HG02763 (cell line): ENCODE measurements around the gene MARCHF3.
A peak's percentile ranks its signal among the peaks of the same experiment; 100 is the strongest.
"Not testable (repeated sequence)": the region's sequence is repeated elsewhere in the genome, so short reads cannot be mapped to it uniquely, and the experiment has no call there.

Source experiments
- ATAC-seq: cut with Tn5 transposase; IDR thresholded peaks from one replicate; pipeline ENCODE4 v1.9.1; 2021; ENCODE audit warnings: mild to moderate bottlenecking, moderate library complexity; ENCODE audit not compliant: unreplicated experiment

MARCHF3 gene

GRCh38 chr5:126961702-126962101, 68.7 kb downstream of the MARCHF3 start:
- peak; percentile 42 for ATAC-seq

GRCh38 chr5:126961128-126961527, 69.2 kb downstream of the MARCHF3 start:
- ATAC-seq = no peak

- ATAC-seq = no peak
Observed at GRCh38 chr5:126959188-126959587, 71.2 kb downstream of the MARCHF3 start.

DNA sequence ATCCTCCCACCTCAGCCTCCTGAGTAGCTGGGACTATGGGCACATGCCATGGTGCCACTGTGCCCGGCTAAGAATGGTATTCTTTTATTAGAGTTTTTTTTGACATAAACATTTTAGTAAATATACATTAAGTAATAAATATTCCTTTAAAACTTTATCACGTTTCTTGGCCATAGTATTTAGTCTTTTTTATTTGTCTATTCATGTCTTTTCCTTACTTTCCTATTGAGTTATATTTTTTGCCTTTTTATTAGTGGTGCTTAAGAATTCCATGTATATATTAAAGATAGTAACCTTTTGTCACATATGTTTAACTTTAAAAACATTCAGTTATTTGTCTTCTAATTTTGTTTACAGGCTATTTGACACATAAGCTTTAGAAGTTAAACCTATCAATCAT, 73.4 kb downstream of the MARCHF3 start:
- ATAC-seq = no peak

DNA sequence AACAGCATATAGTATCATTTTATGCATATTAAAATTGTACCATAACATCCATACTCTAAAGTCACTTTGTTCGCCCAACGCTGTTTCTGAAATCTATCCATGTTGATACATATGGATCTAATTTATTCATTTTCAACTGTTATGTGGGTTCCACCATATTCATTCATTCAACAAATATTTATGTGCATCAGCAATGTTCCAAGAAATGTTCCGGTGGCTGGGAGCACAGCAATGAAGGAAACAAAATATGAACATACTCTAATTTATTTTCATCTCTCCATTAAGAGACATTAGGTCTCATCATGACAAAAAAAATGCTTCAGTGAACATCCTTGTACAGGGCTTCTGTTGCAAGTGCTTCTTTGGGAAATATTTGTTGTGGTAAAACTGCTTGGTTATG, 75.4 kb downstream of the MARCHF3 start:
- no peak for ATAC-seq

DNA sequence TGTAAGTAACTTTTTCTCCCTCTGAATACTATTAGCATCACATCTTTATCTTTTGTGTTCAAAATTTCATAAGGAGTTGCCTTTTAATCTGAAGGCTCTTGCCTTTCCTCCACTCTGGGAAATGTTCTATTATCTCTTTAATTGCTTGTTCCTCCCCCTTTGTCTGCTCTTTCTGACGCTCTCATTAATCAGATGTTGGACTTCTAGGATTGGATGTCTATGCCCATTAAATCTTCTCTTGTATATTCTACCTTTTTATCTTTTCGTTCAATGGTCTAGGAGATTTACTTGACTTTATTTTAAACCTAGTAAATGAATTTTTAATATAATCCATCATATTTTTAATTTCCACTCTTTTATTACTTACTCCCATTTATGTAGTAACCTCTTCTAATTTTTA, 76.7 kb downstream of the MARCHF3 start:
- no peak for ATAC-seq

- ATAC-seq = no peak
Observed at GRCh38 chr5:126949475-126949874, 80.9 kb downstream of the MARCHF3 start.

GRCh38 chr5:126948453-126948852, 81.9 kb downstream of the MARCHF3 start:
- ATAC-seq = no peak

GRCh38 chr5:126948011-126948355, 82.4 kb downstream of the MARCHF3 start:
- no peak for ATAC-seq

GRCh38 chr5:126947146-126948010, 83.0 kb downstream of the MARCHF3 start:
- ATAC-seq = peak; percentile 89

DNA sequence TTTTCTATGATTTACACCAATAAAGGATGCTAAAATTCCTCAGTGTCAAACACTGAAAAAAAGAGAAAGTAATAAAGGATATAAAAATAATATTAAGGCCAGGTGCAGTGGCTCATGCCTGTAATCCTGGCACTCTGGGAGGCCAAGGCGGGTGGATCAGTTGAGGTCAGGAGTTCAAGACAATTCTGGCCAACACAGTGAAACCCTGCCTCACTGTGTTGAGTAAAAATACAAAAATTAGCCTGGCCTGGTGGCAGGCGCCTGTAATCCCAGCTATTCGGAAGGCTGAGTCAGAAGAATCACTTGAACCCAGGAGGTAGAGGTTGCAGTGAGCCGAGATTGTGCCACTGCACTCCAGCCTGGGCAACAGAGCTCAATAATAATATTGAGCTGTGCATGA, 87.5 kb downstream of the MARCHF3 start:
- not testable (repeated sequence) for ATAC-seq

- no peak for ATAC-seq
Observed at GRCh38 chr5:126941403-126941802, 89.0 kb downstream of the MARCHF3 start.

DNA sequence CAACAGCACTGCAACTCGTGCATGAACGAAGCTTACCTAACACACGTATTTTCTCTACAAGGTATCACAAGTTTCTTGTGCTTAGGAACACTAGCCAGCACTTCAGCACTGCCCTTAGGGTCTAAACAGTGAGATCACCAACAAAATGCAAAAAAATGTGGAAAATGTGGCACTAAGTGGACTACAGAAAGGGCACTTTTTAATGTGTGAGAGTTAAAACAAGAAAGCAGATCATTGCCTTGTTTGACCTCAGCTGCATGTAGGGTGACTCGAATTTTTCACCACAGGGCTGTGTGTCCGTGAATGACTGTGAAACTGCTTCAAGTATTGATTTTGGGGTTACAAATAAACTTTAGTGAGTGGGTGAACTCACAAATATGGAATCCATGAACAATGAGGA, 90.5 kb downstream of the MARCHF3 start:
- no peak for ATAC-seq

DNA sequence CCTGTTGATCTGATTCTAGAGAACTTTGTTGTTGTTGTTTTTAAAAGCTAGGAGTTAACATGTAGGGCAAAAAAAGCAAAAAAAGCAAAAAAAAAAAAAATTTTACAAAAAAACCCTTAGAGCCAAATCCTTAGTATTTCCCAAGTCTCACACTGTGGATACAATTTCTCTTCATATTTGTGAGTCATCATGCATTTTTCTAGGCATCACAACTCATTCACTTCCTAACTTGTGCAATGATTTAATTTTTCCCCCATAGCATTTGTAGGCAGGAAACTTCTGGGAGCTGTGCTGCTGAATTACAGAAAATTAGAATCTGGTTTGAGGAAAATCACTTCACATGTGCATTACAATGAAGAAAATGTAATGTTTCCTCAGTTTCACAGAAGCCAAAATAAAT, 91.9 kb downstream of the MARCHF3 start:
- ATAC-seq = no peak

DNA sequence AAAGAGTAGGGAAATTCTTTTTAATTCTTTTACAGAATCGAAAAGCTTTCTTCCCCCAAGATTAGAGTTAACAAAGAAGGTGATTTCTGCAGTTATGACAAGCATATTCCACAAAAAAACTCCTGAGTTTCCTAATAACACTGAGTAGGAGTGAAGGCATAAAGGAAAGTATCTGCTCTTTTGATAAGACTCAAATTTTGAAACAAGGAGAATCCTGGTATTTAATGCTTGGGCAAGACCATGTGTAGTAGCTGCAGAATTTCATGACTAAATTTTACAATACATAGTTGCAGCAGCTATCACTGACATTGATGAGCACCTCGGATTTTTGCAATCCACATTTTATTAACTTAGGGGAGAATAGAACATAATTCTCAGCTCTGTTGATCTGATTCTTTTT, 92.6 kb downstream of the MARCHF3 start:
- no peak for ATAC-seq

DNA sequence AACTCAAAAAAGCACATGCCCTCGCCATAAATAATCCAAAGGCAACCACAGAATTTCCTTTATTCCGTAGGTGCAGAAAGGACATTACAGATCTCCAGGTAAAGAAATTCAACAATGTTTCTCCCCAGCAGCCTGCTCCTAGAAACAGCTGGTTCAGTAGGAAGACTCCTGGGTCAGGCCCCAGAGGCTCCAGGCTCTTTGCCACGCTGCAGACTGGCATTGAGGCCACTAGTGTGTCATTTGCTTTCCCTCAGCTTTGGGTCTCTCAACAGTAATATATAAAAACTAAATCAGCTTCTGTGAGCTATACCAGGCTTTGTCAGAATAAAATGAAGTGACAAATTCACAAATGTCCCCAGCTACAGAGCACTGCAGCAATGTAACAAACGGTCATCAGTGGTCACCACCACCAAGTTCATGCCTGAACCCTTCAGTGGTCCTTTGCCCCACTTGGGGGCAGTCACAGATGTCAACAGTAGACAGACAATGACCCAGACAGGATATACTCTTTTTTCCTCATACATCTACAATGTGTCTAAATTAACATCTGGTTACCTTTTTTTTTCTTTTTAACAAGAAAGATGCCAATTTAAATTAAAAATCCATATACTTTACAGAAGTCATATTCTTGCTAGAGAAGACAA, 93.5 kb downstream of the MARCHF3 start:
- ATAC-seq = no peak

DNA sequence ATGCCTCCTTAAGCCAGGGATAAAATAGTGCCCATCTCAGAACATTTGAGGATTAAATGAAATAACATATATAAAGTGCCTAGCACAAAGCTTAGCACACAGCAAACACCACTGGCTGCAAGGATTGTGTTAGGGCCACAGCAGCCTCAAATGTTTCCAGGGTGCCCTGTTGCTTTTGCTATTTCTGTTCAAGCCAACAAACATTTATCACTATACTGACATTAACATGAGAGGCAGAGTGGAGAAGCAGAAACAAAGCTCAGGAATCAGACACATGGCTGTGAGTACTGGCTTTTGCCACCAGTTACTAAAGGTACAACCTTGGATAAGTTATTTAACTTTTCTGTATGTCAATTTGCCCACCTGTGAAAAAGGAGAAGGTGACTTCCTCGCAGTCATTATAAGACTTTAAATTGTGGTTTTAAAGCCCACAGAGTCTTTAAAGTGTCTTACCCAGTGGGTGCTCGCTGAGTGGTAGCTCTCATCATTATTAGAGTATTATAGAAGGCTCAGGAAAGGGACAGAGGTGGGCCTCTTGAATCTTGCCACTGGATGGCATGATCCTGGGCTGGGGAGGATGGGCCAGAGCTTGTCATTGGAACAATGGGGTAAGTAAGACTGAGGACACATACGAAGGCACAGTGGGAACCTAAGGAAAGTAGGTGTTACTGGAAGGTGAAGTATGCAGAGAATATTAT, 98.2 kb downstream of the MARCHF3 start:
- no peak for ATAC-seq

GRCh38 chr5:126928041-126928440, 102.3 kb downstream of the MARCHF3 start:
- no peak for ATAC-seq

- ATAC-seq = no peak
Observed at GRCh38 chr5:126927429-126927828, 102.9 kb downstream of the MARCHF3 start.

GRCh38 chr5:126926187-126926586, 104.2 kb downstream of the MARCHF3 start:
- no peak for ATAC-seq

GRCh38 chr5:126925482-126925881, 104.9 kb downstream of the MARCHF3 start:
- ATAC-seq = no peak
